Neural crest cell (in vitro differentiated cells): ENCODE measurements around the gene ATG2A. TPM values are rescaled to one million over a fixed set of nuclear protein-coding genes. Genes with fewer than 3 reads are reported as not detected.
A peak's percentile ranks its signal among the peaks of the same experiment; 100 is the strongest.
"Not testable (repeated sequence)": the region's sequence is repeated elsewhere in the genome, so short reads cannot be mapped to it uniquely, and the experiment has no call there.

ENCODE experiments used
- DNase-seq: peaks from one replicate; pipeline ENCODE4 v3.0.0; 2021; ENCODE audit warnings: low read depth, mixed read lengths, low spot score
- H3K27ac Mint-ChIP-seq: one replicate; pipeline ENCODE4 v1.8.0; 2021; ENCODE audit warnings: mild to moderate bottlenecking, mixed read lengths; ENCODE audit not compliant: unreplicated experiment
- H3K27me3 Mint-ChIP-seq: 2 replicates; pipeline ENCODE4 v1.8.0; 2021; ENCODE audit warnings: low read depth, mild to moderate bottlenecking, mixed read lengths
- H3K36me3 Mint-ChIP-seq: 2 replicates; pipeline ENCODE4 v1.8.0; 2021; ENCODE audit warnings: low read depth, mild to moderate bottlenecking, mixed read lengths
- H3K4me1 Mint-ChIP-seq: 2 replicates; pipeline ENCODE4 v1.8.0; 2021; ENCODE audit warnings: mixed read lengths
- H3K4me3 Mint-ChIP-seq: one replicate; pipeline ENCODE4 v1.8.0; 2021; ENCODE audit warnings: mild to moderate bottlenecking, mixed read lengths
- H3K9me3 Mint-ChIP-seq: 2 replicates; pipeline ENCODE4 v1.8.0; 2021; ENCODE audit warnings: mixed read lengths
- CTCF ChIP-seq: fragments of 200-600 bp; sonication (generic); conservative IDR thresholded peaks from 2 replicates; pipeline ENCODE4 v1.5.0; 2021; ENCODE audit warnings: antibody characterized with exemption, mild to moderate bottlenecking
- microRNA-seq: library from miRNA; unstranded; fragments of <30 nt; microRNA quantifications from one replicate; pipeline ENCODE4, GENCODE V29; 2020
- total RNA-seq: library from RNA; stranded (reverse); gene quantifications from 2 replicates; pipeline ENCODE4 v1.2.1, GENCODE V29; 2021

Gene ATG2A
- total RNA-seq, 1 donor from 2014 or later, result 24.8 TPM

GRCh38 chr11:64848214-64848825, 68.7 kb downstream of the ATG2A start:
- Mint-ChIP-seq H3K4me1 (peaks cover 15% of the 10 kb centered on the region), H3K27ac (no peak overlapping the region), H3K9me3 (no peaks in the 10 kb centered on the region)

GRCh38 chr11:64846998-64847666, 69.9 kb downstream of the ATG2A start:
- Mint-ChIP-seq H3K9me3 (no peaks in the 10 kb centered on the region), H3K36me3 (no peaks in the 10 kb centered on the region), H3K27me3 (peaks cover 20% of the 10 kb centered on the region), H3K27ac (no peak overlapping the region), H3K4me1 (peaks cover 19% of the 10 kb centered on the region), H3K4me3 (peak overlapping the region; percentile 54)
- peak; percentile 95 for DNase-seq
- peak; percentile 99 for TF ChIP-seq CTCF

More at GRCh38 chr11:64848214-64848825, 68.7 kb downstream of the ATG2A start:
- TF ChIP-seq CTCF, result no peak
- H3K27me3 Mint-ChIP-seq, result peaks cover 17% of the 10 kb centered on the region
- H3K36me3 Mint-ChIP-seq, result no peaks in the 10 kb centered on the region
- DNase-seq, result no peak
- H3K4me3 Mint-ChIP-seq, result peak overlapping the region; percentile 48

- not testable (repeated sequence) for H3K9me3 Mint-ChIP-seq, H3K4me1 Mint-ChIP-seq, H3K27ac Mint-ChIP-seq, H3K36me3 Mint-ChIP-seq, DNase-seq
- Mint-ChIP-seq H3K27me3 (peaks cover 20% of the 10 kb centered on the region), H3K4me3 (peak overlapping the region; percentile 74)
Measured at GRCh38 chr11:64845776-64846129, 71.3 kb downstream of the ATG2A start.

- H3K27me3 Mint-ChIP-seq, result peaks cover 20% of the 10 kb centered on the region
- H3K36me3 Mint-ChIP-seq, result no peaks in the 10 kb centered on the region
- H3K27ac Mint-ChIP-seq, result no peak overlapping the region
- TF ChIP-seq CTCF, result no peak
- peak overlapping the region; percentile 74 for H3K4me3 Mint-ChIP-seq
- peaks cover 9% of the 10 kb centered on the region for H3K4me1 Mint-ChIP-seq
- no peak for DNase-seq
- H3K9me3 Mint-ChIP-seq, result no peaks in the 10 kb centered on the region
Measured at GRCh38 chr11:64845129-64845775, 71.8 kb downstream of the ATG2A start.

Small RNA genes within 50 kb of the gene (microRNA-seq; reads per million reads assigned to microRNA genes)
- gene MIR6749 (2.4 reads per million), gene MIR6750 (5.3 reads per million)

Other genes starting within 250 kb of the ATG2A start
- gene NRXN2, start 194.0 kb downstream of the ATG2A start, total RNA-seq, result 8.5 and 10.0 TPM in 2 replicates
- 0.93 and 1.5 TPM in 2 replicates for gene RASGRP2, start 173.1 kb downstream of the ATG2A start, total RNA-seq
- 1.2 TPM in 2 replicates for gene PYGM, start 157.2 kb downstream of the ATG2A start, total RNA-seq
- 578 and 592 TPM in 2 replicates for gene SF1, start 138.7 kb downstream of the ATG2A start, total RNA-seq
- gene MAP4K2, start 114.0 kb downstream of the ATG2A start, total RNA-seq, result 13.1 and 14.6 TPM in 2 replicates
- gene MEN1, start 106.7 kb downstream of the ATG2A start, total RNA-seq, result 54.8 and 57.9 TPM in 2 replicates
- gene CDC42BPG, start 72.6 kb downstream of the ATG2A start, total RNA-seq, result 3.0 and 3.5 TPM in 2 replicates
- gene EHD1, start 38.6 kb downstream of the ATG2A start, total RNA-seq, result 74.2 and 77.2 TPM in 2 replicates
- gene PPP2R5B, start 7.5 kb upstream of the ATG2A start, total RNA-seq, result 13.4 and 16.5 TPM in 2 replicates
- not detected in 2 replicates for gene GPHA2, start 18.7 kb upstream of the ATG2A start, total RNA-seq
- not detected in 2 replicates for gene MAJIN, start 54.9 kb upstream of the ATG2A start, total RNA-seq
- gene BATF2, start 79.8 kb upstream of the ATG2A start, total RNA-seq, result 0.21 and 0.30 TPM in 2 replicates
- gene ARL2, start 97.0 kb upstream of the ATG2A start, total RNA-seq, result 112 and 117 TPM in 2 replicates
- gene SNX15, start 110.2 kb upstream of the ATG2A start, total RNA-seq, result 31.7 and 36.5 TPM in 2 replicates
- 32.3 and 32.7 TPM in 2 replicates for gene SAC3D1, start 124.0 kb upstream of the ATG2A start, total RNA-seq
- 0.30 and 0.35 TPM in 2 replicates for gene NAALADL1, start 141.3 kb upstream of the ATG2A start, total RNA-seq
- 83.1 and 84.8 TPM in 2 replicates for gene CDCA5, start 166.8 kb upstream of the ATG2A start, total RNA-seq
- 33.2 and 35.7 TPM in 2 replicates for gene ZFPL1, start 167.0 kb upstream of the ATG2A start, total RNA-seq
- 76.5 and 94.3 TPM in 2 replicates for gene VPS51, start 179.0 kb upstream of the ATG2A start, total RNA-seq
- 102 and 104 TPM in 2 replicates for gene TM7SF2, start 194.7 kb upstream of the ATG2A start, total RNA-seq
- 8.0 and 8.3 TPM in 2 replicates for gene ZNHIT2, start 200.5 kb upstream of the ATG2A start, total RNA-seq
- gene FAU, start 204.9 kb upstream of the ATG2A start, total RNA-seq, result 697 and 738 TPM in 2 replicates
- 50.3 and 59.3 TPM in 2 replicates for gene MRPL49, start 205.1 kb upstream of the ATG2A start, total RNA-seq
- 35.1 and 36.7 TPM in 2 replicates for gene SYVN1, start 217.3 kb upstream of the ATG2A start, total RNA-seq